ENCODE data around the gene PTPRG.

Gene PTPRG

DNA sequence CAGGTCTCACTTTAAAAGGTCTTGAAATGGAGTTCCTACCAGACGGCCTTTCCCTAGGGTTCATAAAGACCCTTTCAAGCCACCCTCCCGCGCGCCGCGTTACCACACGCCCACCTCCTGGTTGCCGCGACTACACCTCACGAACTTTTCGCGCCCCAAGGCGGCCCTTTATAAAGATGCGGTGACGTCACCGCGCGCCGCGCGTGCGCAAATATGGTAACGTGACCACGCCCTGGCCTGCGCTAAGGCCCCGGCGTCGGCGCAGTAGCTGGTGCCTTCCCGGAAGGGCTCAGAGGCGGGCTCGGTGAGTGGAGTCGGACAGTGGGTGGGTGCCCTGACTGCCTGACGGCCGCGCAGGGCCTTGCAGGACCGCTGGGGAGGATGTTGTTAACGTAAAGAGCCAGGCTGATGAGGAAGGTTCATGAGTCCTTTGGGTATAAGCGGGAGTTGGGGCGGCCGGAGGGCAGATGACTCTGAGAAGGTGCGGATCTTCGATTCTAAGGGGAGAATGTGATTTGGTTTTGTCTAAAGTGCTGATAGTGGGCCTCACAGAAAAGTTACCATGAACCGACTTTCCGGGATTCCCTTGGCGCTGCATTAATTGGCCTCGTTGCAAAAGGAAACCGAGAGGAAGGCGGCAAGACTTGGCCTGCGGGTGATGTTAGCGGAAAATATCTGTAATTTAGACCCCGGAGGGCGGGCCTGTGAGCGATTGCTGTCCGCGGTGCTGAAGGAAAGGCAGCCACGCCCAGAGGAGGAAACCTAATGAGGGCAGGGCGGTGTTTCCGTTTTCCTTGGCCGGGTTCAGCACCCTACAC, 757.6 kb downstream of the PTPRG start:
- peak overlapping the region; percentile 54 for H3K4me3 ChIP-seq (ENCODE audit: low read depth, low read length)
- peak; percentile 89 for DNase-seq (ENCODE audit: low read depth)
- TF ChIP-seq, protein P1, sequence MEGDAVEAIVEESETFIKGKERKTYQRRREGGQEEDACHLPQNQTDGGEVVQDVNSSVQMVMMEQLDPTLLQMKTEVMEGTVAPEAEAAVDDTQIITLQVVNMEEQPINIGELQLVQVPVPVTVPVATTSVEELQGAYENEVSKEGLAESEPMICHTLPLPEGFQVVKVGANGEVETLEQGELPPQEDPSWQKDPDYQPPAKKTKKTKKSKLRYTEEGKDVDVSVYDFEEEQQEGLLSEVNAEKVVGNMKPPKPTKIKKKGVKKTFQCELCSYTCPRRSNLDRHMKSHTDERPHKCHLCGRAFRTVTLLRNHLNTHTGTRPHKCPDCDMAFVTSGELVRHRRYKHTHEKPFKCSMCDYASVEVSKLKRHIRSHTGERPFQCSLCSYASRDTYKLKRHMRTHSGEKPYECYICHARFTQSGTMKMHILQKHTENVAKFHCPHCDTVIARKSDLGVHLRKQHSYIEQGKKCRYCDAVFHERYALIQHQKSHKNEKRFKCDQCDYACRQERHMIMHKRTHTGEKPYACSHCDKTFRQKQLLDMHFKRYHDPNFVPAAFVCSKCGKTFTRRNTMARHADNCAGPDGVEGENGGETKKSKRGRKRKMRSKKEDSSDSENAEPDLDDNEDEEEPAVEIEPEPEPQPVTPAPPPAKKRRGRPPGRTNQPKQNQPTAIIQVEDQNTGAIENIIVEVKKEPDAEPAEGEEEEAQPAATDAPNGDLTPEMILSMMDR (IDR thresholded peaks at IDR 0.05; ENCODE audit: insufficient read depth, low read depth, low read length, missing control alignments) = no peak

DNA sequence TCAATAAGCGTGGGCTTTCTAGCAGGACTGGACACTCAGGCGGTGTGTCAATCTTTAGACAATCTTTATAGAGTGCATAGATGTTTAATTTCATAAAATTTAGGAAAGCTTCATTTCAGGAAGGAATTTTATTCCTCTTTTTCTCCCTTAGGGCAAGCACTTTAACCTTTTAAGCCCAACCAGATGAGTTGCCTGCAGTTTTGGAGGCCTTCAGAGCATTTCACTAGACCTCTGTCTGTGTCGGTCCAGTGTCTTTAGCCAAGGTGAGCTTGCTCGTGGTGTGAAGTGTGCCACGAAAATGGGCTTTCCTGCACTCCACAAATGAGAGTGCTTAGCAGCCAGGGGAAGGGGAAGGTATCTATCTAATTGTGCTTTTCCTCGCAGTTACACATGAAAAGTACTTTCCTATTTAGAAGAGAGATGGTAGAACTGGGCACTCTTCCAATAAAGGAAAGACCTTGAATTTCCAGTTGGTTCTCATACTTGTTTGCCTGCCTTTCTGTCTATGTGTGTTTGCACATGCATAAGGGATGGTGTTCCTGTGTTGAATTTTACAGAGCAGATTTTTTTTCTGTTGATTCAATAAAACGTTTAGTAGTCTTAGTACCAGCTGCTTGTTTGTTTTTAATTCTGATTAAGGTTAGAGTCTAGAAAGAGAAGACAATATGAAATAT, 758.3 kb downstream of the PTPRG start:
- H3K4me3 ChIP-seq (ENCODE audit: low read depth, low read length) = peak overlapping the region; percentile 54
- DNase-seq (ENCODE audit: low read depth) = no peak
- TF ChIP-seq, protein P1 (IDR thresholded peaks at IDR 0.05; ENCODE audit: insufficient read depth, low read depth, low read length, missing control alignments) = no peak

DNA sequence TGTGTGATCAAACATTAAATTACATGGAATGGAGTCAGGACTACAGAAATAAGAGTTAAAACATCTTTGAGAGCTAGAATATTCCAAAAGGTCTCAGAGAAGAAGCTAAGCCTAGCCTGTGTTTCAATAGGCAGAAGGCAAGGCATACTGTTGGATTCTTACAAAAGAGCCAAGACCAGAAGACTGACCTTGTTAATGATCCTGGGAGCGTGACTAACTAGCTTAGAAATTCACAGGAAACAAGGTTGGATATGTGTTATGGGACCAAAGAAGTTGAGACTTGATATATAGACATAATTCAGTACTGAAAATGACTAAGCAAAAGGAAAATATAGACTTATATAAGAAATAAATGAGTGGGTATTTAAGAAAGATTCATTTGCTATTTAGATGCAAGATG, 761.9 kb downstream of the PTPRG start:
- TF ChIP-seq, protein P1 (IDR thresholded peaks at IDR 0.05; ENCODE audit: insufficient read depth, low read depth, low read length, missing control alignments) = no peak
- H3K4me3 ChIP-seq (ENCODE audit: low read depth, low read length) = no peak overlapping the region
- DNase-seq (ENCODE audit: low read depth) = no peak

DNA sequence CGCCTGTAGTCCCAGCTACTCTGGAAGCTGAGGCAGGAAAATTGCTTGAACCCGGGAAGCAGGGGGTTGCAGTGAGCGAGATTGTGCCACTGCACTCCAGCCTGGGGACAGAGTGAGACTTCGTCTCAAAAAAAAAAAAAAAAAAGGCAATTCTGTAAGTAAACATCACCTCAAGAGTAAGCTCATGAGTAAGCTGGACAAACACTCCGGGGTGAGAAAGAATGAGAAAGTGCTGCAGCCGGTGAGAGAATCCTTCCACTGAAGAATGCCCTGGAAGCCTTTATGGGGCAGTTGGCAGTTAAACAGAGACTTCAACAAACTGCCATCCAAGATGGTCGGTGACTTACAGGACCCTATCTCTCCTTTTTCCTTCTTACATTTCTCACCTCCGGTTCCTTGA, 764.5 kb downstream of the PTPRG start:
- TF ChIP-seq, protein P1 (IDR thresholded peaks at IDR 0.05; ENCODE audit: insufficient read depth, low read depth, low read length, missing control alignments) = no peak
- DNase-seq (ENCODE audit: low read depth) = no peak
- H3K4me3 ChIP-seq (ENCODE audit: low read depth, low read length) = no peak overlapping the region

DNA sequence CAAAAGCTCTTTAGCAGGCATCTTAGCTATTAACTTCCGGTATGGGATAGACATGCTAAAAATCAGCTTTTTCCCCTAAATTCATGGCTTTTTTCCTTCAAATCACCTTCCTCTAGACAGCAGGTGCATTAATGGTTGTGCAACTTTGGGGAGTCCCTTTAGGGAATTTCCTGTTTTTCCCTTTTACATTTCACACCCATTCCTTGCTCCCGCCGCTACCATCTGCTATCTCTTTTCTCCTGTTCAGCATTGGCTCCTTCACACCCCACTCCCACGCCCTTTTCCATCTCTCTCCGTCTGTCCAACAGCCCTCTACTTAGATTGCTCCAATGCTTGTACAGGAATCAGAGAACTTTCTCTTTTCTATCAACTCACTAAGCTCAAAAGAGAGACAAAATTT, 768.6 kb downstream of the PTPRG start:
- no peak overlapping the region for H3K4me3 ChIP-seq (ENCODE audit: low read depth, low read length)
- DNase-seq (ENCODE audit: low read depth) = no peak
- TF ChIP-seq, protein P1 (IDR thresholded peaks at IDR 0.05; ENCODE audit: insufficient read depth, low read depth, low read length, missing control alignments) = no peak

DNA sequence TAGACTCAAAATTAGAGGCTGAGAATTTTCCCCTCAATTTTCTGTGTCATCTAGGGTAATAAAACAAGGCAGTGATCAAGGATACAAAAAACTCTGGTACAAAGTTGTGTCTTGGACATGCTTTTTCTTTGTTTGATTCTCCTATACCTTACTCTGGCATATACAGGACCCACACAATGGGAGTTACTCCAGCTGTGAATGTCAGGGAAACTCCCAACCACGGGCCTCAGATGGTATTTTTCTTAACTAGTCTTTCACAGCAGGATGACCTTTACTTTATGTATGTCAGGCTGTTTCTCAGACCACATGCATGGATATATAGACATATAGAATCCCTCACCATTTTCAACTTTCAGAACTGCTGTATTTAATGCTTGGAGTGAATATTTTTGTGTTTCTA, 770.6 kb downstream of the PTPRG start:
- H3K4me3 ChIP-seq (ENCODE audit: low read depth, low read length) = no peak overlapping the region
- TF ChIP-seq, protein P1 (IDR thresholded peaks at IDR 0.05; ENCODE audit: insufficient read depth, low read depth, low read length, missing control alignments) = no peak
- peak; percentile 3 for DNase-seq (ENCODE audit: low read depth)

Data from GM12865 (cell line).